ENCODE measurements around the gene WDFY2. TPM values are rescaled to one million over a fixed set of nuclear protein-coding genes. Genes with fewer than 3 reads are reported as not detected.

Gene WDFY2
- total RNA-seq, 1 experiment from 2014 or later, result 25.7 TPM

DNA sequence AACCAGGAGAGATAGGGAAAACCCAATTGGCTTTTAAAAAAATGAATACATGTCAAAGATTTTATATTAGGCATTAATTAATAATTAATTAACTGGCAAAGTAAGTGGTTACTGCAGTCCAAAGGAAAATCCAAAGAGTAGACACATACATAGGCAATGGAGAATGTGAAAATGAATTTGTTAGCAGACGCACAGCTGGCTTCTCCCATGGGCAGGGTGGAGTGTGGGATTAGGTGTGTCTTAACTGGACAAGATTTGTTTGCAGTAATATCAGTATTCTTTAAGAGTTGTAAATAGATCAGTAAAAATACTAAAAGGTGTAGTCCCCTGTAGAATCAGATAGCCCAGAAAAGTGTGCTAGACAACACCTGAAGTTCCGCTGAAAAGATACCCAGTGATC lies 161.0 kb downstream of the WDFY2 start (continued):
- no peak for TF ChIP-seq PRDM15 (CRISPR knock-in tag; IDR thresholded peaks at IDR 0.05)

- Mint-ChIP-seq H3K4me1 (no peaks in the 10 kb centered on the region), H3K4me3 (no peak overlapping the region), H3K36me3 (peaks cover 46% of the 10 kb centered on the region), H3K27me3 (ENCODE audit: low read depth) (no peaks in the 10 kb centered on the region), H3K9me3 (peaks cover 24% of the 10 kb centered on the region), H3K27ac (no peak overlapping the region)
- ATAC-seq, result no peak
- DNase-seq (ENCODE audit: low spot score), result no peak
- no peak for TF ChIP-seq CDX4 (CRISPR knock-in tag; IDR thresholded peaks at IDR 0.05; ENCODE audit: borderline replicate concordance)
- TF ChIP-seq ZNF219 (CRISPR knock-in tag; IDR thresholded peaks at IDR 0.05; ENCODE audit: borderline replicate concordance), result no peak
- no peak for TF ChIP-seq ETV6 (CRISPR knock-in tag; IDR thresholded peaks at IDR 0.05)
- TF ChIP-seq ATF2 (CRISPR knock-in tag; IDR thresholded peaks at IDR 0.05; ENCODE audit: borderline replicate concordance, low read depth), result no peak
- TF ChIP-seq, protein P1, sequence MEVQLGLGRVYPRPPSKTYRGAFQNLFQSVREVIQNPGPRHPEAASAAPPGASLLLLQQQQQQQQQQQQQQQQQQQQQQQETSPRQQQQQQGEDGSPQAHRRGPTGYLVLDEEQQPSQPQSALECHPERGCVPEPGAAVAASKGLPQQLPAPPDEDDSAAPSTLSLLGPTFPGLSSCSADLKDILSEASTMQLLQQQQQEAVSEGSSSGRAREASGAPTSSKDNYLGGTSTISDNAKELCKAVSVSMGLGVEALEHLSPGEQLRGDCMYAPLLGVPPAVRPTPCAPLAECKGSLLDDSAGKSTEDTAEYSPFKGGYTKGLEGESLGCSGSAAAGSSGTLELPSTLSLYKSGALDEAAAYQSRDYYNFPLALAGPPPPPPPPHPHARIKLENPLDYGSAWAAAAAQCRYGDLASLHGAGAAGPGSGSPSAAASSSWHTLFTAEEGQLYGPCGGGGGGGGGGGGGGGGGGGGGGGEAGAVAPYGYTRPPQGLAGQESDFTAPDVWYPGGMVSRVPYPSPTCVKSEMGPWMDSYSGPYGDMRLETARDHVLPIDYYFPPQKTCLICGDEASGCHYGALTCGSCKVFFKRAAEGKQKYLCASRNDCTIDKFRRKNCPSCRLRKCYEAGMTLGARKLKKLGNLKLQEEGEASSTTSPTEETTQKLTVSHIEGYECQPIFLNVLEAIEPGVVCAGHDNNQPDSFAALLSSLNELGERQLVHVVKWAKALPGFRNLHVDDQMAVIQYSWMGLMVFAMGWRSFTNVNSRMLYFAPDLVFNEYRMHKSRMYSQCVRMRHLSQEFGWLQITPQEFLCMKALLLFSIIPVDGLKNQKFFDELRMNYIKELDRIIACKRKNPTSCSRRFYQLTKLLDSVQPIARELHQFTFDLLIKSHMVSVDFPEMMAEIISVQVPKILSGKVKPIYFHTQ (CRISPR knock-in tag; IDR thresholded peaks at IDR 0.05), result no peak
- TF ChIP-seq ZNF232 (CRISPR knock-in tag; IDR thresholded peaks at IDR 0.05), result no peak
- TF ChIP-seq NFATC4 (CRISPR knock-in tag; IDR thresholded peaks at IDR 0.05), result no peak
- TF ChIP-seq IRF2 (CRISPR knock-in tag; IDR thresholded peaks at IDR 0.05; ENCODE audit: borderline replicate concordance, low read depth), result no peak
- TF ChIP-seq NR3C1 (CRISPR knock-in tag; conservative IDR thresholded peaks at IDR 0.05; ENCODE audit: low read depth), result no peak
- no peak for TF ChIP-seq MLX (CRISPR knock-in tag; IDR thresholded peaks at IDR 0.05)
- no peak for TF ChIP-seq SMAD3 (CRISPR knock-in tag; IDR thresholded peaks at IDR 0.05; ENCODE audit: borderline replicate concordance)
- no peak for TF ChIP-seq CBFB (CRISPR knock-in tag; IDR thresholded peaks at IDR 0.05; ENCODE audit: low read depth)
- no peak for TF ChIP-seq JAZF1 (CRISPR knock-in tag; IDR thresholded peaks at IDR 0.05)
- no peak for TF ChIP-seq TEAD1 (CRISPR knock-in tag; IDR thresholded peaks at IDR 0.05)
- ChIA-PET CTCF (no interaction called here), POLR2A (no interaction called here)
These were observed 162.5 kb downstream of the WDFY2 start for GRCh38 chr13:51746802-51747201.

Measured in WTC11 (cell line).